ENCODE results near the gene CNTNAP2. TPM values are rescaled to one million over a fixed set of nuclear protein-coding genes. Genes with fewer than 3 reads are reported as not detected.

CNTNAP2 gene
- total RNA-seq, 1 experiment from 2014 or later = 64.5 TPM

- no peak overlapping the region for H3K14ac ChIP-seq (ENCODE audit: insufficient read depth, low read length)
- H3K4me1 Mint-ChIP-seq = no peaks in the 10 kb centered on the region
These were observed 1424.7 kb downstream of the CNTNAP2 start for GRCh38 chr7:147541261-147541660.

More at GRCh38 chr7:147541261-147541660, 1424.7 kb downstream of the CNTNAP2 start:
- Histone ChIP-seq H3K27me3 (ENCODE audit: insufficient read depth, low read length) (no peaks in the 10 kb centered on the region), H2AK5ac (ENCODE audit: insufficient read length, low read length) (no peak overlapping the region), H3K4me2 (ENCODE audit: insufficient read depth, insufficient read length, low read length) (no peak overlapping the region), H3K9ac (ENCODE audit: extremely low read depth, insufficient read length, low read length) (no peak overlapping the region), H2BK120ac (ENCODE audit: low read depth, low read length, poor library complexity, severe bottlenecking) (no peak overlapping the region), H4K5ac (ENCODE audit: insufficient read length, low read depth, low read length) (no peak overlapping the region), H3K23ac (ENCODE audit: insufficient read length, low read depth, low read length) (no peak overlapping the region), H3K79me1 (ENCODE audit: insufficient read depth, low read depth, low read length, poor library complexity, severe bottlenecking) (no peaks in the 10 kb centered on the region), H3K18ac (ENCODE audit: insufficient read length, low read depth, low read length) (no peak overlapping the region), H3K27ac (ENCODE audit: insufficient read length, low read depth, low read length) (no peak overlapping the region), H3T11ph (ENCODE audit: low read length) (no peak overlapping the region), H3K56ac (ENCODE audit: insufficient read length, low read depth, low read length) (no peak overlapping the region), H3K4ac (ENCODE audit: low read depth, low read length) (no peak overlapping the region), H2BK12ac (ENCODE audit: insufficient read length, low read depth, low read length) (no peak overlapping the region), H2AFZ (ENCODE audit: low read length) (no peak overlapping the region), H2BK20ac (ENCODE audit: low read depth, low read length, poor library complexity, severe bottlenecking) (no peak overlapping the region), H3K23me2 (ENCODE audit: insufficient read length, low read depth, low read length, poor library complexity, severe bottlenecking) (no peaks in the 10 kb centered on the region), H4K8ac (replicated peaks; ENCODE audit: insufficient read length, low read depth, low read length) (no peak overlapping the region), H4K91ac (ENCODE audit: insufficient read length, low read depth, low read length) (no peak overlapping the region), H4K20me1 (ENCODE audit: control insufficient read depth, insufficient read depth, insufficient read length) (peaks cover 3% of the 10 kb centered on the region), H3K9me3 (ENCODE audit: control insufficient read depth, low read depth, low read length) (no peaks in the 10 kb centered on the region), H3K4me1 (ENCODE audit: insufficient read depth, low read length) (no peaks in the 10 kb centered on the region), H3K79me2 (ENCODE audit: insufficient read depth, low read length) (no peaks in the 10 kb centered on the region), H2BK15ac (ENCODE audit: low read depth, low read length) (no peak overlapping the region), H2BK5ac (ENCODE audit: insufficient read length, low read length) (no peak overlapping the region)
- Mint-ChIP-seq H3K4me3 (no peak overlapping the region), H3K36me3 (ENCODE audit: insufficient read depth in 1 of 3, low read depth in 3 of 3) (peaks cover 11 to 38% (median 23%) of the 10 kb centered on the region in 3 experiments), H3K9me3 (peaks cover 28 to 42% of the 10 kb centered on the region in 2 experiments), H3K27me3 (ENCODE audit: low read depth) (no peaks in the 10 kb centered on the region), H3K27ac (no peak overlapping the region)
- no peak for DNase-seq
- no peak for TF ChIP-seq CTCF (conservative IDR thresholded peaks at IDR 0.05)
- WGBS (ENCODE audit: extremely low coverage, insufficient read length, low lambda C conversion rate) = no CpG with 5 or more reads among the region's 4 CpGs
